ENCODE measurements around the gene GABARAP. TPM values are rescaled to one million over a fixed set of nuclear protein-coding genes. Genes with fewer than 3 reads are reported as not detected.

Gene GABARAP
- total and polyA plus RNA-seq, 10 of the 15 experiments (the other 5 are each of a cell fraction or from before 2014, with no cell fraction given): 134 to 613 (median 285) TPM

- no peak for DNase-seq (ENCODE audit: low read depth, low spot score)
- under 1% methylated on average over 25 of the region's 39 CpGs for WGBS (ENCODE audit: insufficient coverage, insufficient replicate concordance, low lambda C conversion rate, missing lambda C conversion rate)
- FAIRE-seq: no peak
- Histone ChIP-seq H3K4me1 (ENCODE audit: control insufficient read depth, insufficient read depth, low read length) (peaks cover 29% of the 10 kb centered on the region), H3K79me2 (ENCODE audit: control insufficient read depth, insufficient read depth, low read length) (peaks cover 56% of the 10 kb centered on the region), H3K27me3 (replicated peaks in 1 of 2; ENCODE audit: control insufficient read depth in 2 of 2, insufficient read depth in 2 of 2, low read length in 1 of 2) (no peaks in the 10 kb centered on the region), H3K4me3 (peak overlapping the region; percentile 96), H2AFZ (ENCODE audit: control insufficient read depth, low read depth, low read length) (no peak overlapping the region), H3K9me3 (replicated peaks; ENCODE audit: control insufficient read depth, insufficient read depth, low read length) (no peaks in the 10 kb centered on the region), H3K4me2 (ENCODE audit: control insufficient read depth, insufficient read depth) (0 out of 2 replicates have a peak overlapping the region, but pooled peaks have one; percentile 0), H3K9ac (ENCODE audit: control insufficient read depth, insufficient read depth, low read length) (peak overlapping the region; percentile 95), H3K27ac (ENCODE audit: control insufficient read depth, insufficient read depth) (peak overlapping the region; percentile 87), H4K20me1 (ENCODE audit: control insufficient read depth, insufficient read depth) (no peaks in the 10 kb centered on the region), H3K36me3 (ENCODE audit: control insufficient read depth in 2 of 2, insufficient read depth in 2 of 2, low read length in 1 of 2) (peaks cover 9 to 14% of the 10 kb centered on the region in 2 experiments)
- TF ChIP-seq, protein P1, sequence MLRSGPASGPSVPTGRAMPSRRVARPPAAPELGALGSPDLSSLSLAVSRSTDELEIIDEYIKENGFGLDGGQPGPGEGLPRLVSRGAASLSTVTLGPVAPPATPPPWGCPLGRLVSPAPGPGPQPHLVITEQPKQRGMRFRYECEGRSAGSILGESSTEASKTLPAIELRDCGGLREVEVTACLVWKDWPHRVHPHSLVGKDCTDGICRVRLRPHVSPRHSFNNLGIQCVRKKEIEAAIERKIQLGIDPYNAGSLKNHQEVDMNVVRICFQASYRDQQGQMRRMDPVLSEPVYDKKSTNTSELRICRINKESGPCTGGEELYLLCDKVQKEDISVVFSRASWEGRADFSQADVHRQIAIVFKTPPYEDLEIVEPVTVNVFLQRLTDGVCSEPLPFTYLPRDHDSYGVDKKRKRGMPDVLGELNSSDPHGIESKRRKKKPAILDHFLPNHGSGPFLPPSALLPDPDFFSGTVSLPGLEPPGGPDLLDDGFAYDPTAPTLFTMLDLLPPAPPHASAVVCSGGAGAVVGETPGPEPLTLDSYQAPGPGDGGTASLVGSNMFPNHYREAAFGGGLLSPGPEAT (IDR thresholded peaks at IDR 0.05; ENCODE audit: low read depth): no peak
- TF ChIP-seq DPF2 (IDR thresholded peaks at IDR 0.05) (no peak), MLLT1 (IDR thresholded peaks at IDR 0.05) (peak; percentile 71), TAF1 (IDR thresholded peaks at IDR 0.05; ENCODE audit: borderline replicate concordance, low read depth, low read length) (0 out of 2 replicates have a peak, but pooled peaks have one; percentile 10), HDGF (IDR thresholded peaks at IDR 0.05) (no peak), ATF2 (IDR thresholded peaks at IDR 0.05; ENCODE audit: low read length) (no peak), SMAD1 (IDR thresholded peaks at IDR 0.05; ENCODE audit: low read depth, partially characterized antibody) (no peak), SMAD5 (IDR thresholded peaks at IDR 0.05; ENCODE audit: low read depth) (no peak)
- TF ChIP-seq, protein P2, sequence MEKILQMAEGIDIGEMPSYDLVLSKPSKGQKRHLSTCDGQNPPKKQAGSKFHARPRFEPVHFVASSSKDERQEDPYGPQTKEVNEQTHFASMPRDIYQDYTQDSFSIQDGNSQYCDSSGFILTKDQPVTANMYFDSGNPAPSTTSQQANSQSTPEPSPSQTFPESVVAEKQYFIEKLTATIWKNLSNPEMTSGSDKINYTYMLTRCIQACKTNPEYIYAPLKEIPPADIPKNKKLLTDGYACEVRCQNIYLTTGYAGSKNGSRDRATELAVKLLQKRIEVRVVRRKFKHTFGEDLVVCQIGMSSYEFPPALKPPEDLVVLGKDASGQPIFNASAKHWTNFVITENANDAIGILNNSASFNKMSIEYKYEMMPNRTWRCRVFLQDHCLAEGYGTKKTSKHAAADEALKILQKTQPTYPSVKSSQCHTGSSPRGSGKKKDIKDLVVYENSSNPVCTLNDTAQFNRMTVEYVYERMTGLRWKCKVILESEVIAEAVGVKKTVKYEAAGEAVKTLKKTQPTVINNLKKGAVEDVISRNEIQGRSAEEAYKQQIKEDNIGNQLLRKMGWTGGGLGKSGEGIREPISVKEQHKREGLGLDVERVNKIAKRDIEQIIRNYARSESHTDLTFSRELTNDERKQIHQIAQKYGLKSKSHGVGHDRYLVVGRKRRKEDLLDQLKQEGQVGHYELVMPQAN (conservative IDR thresholded peaks at IDR 0.05): peak; percentile 16; the same call in 1 of the 2 replicates
- ChIA-PET POLR2A (interaction anchor here (0.6 to 7.3 kb wide), 6 partner anchors 12 to 1728 kb away, joined by 3 to 99 read pairs (median 8); partner anchors contain the start of genes ACADVL, CTDNEP1, CYB5D1 and DLG4), RAD21 (ENCODE audit: unreplicated experiment) (interaction anchor here (0.7 to 6.3 kb wide), 8 partner anchors 11 to 198 kb away, joined by 3 to 51 read pairs (median 5); partner anchors contain the start of genes ACADVL, CTDNEP1, DLG4 and ELP5), CTCF (interaction anchor here (0.6 to 6.0 kb wide), 7 partner anchors 11 to 449 kb away, joined by 3 to 70 read pairs (median 4); partner anchors contain the start of genes ACADVL, DLG4 and WRAP53), SMC1A (ENCODE audit: uncharacterized antibody, unreplicated experiment) (interaction anchor here (1.2 to 2.0 kb wide), 2 partner anchors 11 to 19 kb away, joined by 3 to 4 read pairs; partner anchors contain the start of genes ACADVL and DLG4)
- ATAC-seq: no peak
- intact Hi-C loops (cut with micrococcal nuclease; ENCODE audit: unreplicated experiment) (loop anchor here (2.0 kb wide), 1 partner anchor 24 kb away; no protein-coding TSS in a partner anchor), in situ Hi-C loops (cut with MboI) (no loop called here)
- BruUV-seq (replicated peaks): no TSS peak
Measured at GRCh38 chr17:7238420-7239090, 3.7 kb downstream of the GABARAP start.

Data from GM12878 (cell line).